Posterior cingulate gyrus (tissue), 11 donors: ENCODE data around the gene ITGA3.

ENCODE experiments used
- DNase-seq, 10 donors: peaks; one replicate each; pipeline versions ENCODE4 v3.0.0 to v3.0.0-alpha.2; 2020 to 2021; ENCODE audit warnings: mixed read lengths in 3 of 10
- intact Hi-C: fragments of 100-400 bp; cut with DNase I; formaldehyde crosslinking; loops from one replicate; pipeline ENCODE4 v1.15.1; 2023

Gene ITGA3

GRCh38 chr17:50135316-50136095 is 79.6 kb downstream of the ITGA3 start:
- no peak for DNase-seq
- intact Hi-C loops, result loop anchor here (10.0 kb wide), 1 partner anchor 159 kb away; no protein-coding TSS in a partner anchor

- DNase-seq, result no peak
- intact Hi-C loops, result loop anchor here (10.0 kb wide), 1 partner anchor 159 kb away; no protein-coding TSS in a partner anchor
Observed at GRCh38 chr17:50136096-50136687, 80.3 kb downstream of the ITGA3 start.

GRCh38 chr17:50137042-50137441 is 81.1 kb downstream of the ITGA3 start:
- peak in 2 of 10 donors; percentile 62 to 87 for DNase-seq

GRCh38 chr17:50139185-50139783 is 83.4 kb downstream of the ITGA3 start:
- DNase-seq, result peak in 2 of 10 donors; percentile 25 to 31
- intact Hi-C loops, result loop anchor here (10.0 kb wide), 1 partner anchor 156 kb away; no protein-coding TSS in a partner anchor

More at GRCh38 chr17:50137042-50137441, 81.1 kb downstream of the ITGA3 start:
- intact Hi-C loops, result loop anchor here (10.0 kb wide), 1 partner anchor 158 kb away; no protein-coding TSS in a partner anchor
